SK-N-SH (cell line): ENCODE results near the gene PEX26. TPM values are rescaled to one million over a fixed set of nuclear protein-coding genes. Genes with fewer than 3 reads are reported as not detected.

Experiments
- CTCF ChIA-PET: fragments of 300-600, 350-600 bp; formaldehyde crosslinking; extraction: SDS; loops from one replicate; lab custom pipeline; 2021; lab: Yijun Ruan, JAX
- POLR2A ChIA-PET: fragments of 350-600 bp; sonication (Branson Sonifier 250); formaldehyde crosslinking; extraction: SDS; loops from one replicate; lab custom pipeline; 2020; ENCODE audit warnings: antibody characterized with exemption, inconsistent platforms; lab: Yijun Ruan, JAX
- DNase-seq: peaks from one replicate; pipeline ENCODE4 v3.0.0; 2012
- H2AFZ ChIP-seq: fragments of 200-600 bp; sonication (generic); 2 replicates; pipeline ENCODE4 v1.8.1; 2016; ENCODE audit warnings: antibody characterized with exemption, mild to moderate bottlenecking, low read depth
- H3F3A ChIP-seq: fragments of 200-600 bp; sonication (generic); replicated peaks from 2 replicates; pipeline ENCODE3; 2016; ENCODE audit warnings: antibody characterized with exemption, mild to moderate bottlenecking; ENCODE audit not compliant: insufficient read depth
- H3K27ac ChIP-seq, 2 experiments: fragments of 200-500 bp in 1 of 2; fragments of 200-600 bp in 1 of 2; sonication (Bioruptor generic) in 1 of 2; sonication (generic), shearing (Covaris generic) in 1 of 2; 2 replicates each; pipeline versions ENCODE4 v1.5.1 to v1.6.1; 2014 to 2016; ENCODE audit warnings: low read depth in 2 of 2, inconsistent platforms in 1 of 2, low read length in 1 of 2, mild to moderate bottlenecking in 1 of 2, mixed read lengths in 1 of 2
- H3K27me3 ChIP-seq: fragments of 200-600 bp; sonication (generic), shearing (Covaris generic); 2 replicates; pipeline ENCODE4 v1.6.1; 2016; ENCODE audit warnings: mixed run types; ENCODE audit not compliant: insufficient read depth
- H3K36me3 ChIP-seq, 2 experiments: fragments of 200-500 bp in 1 of 2; fragments of 200-600 bp in 1 of 2; sonication (Bioruptor generic) in 1 of 2; sonication (generic) in 1 of 2; replicated peaks in 1 of 2; 2 replicates each; pipeline versions ENCODE3 to v1.5.1; 2014 to 2016; ENCODE audit warnings: low read length in 1 of 2, mild to moderate bottlenecking in 1 of 2; ENCODE audit not compliant: insufficient read depth in 2 of 2, control insufficient read depth in 1 of 2
- H3K4me1 ChIP-seq, 2 experiments: fragments of 200-500 bp in 1 of 2; fragments of 200-600 bp in 1 of 2; sonication (Bioruptor generic) in 1 of 2; sonication (generic), shearing (Covaris generic) in 1 of 2; 2 replicates each; pipeline versions ENCODE4 v1.5.1 to v1.6.1; 2014 to 2016; ENCODE audit warnings: low read depth in 1 of 2, low read length in 1 of 2, mixed run types in 1 of 2; ENCODE audit not compliant: insufficient read depth in 2 of 2, control insufficient read depth in 1 of 2
- H3K4me2 ChIP-seq: fragments of 200-600 bp; sonication (generic), shearing (Covaris generic); 2 replicates; pipeline ENCODE4 v1.6.1; 2017; ENCODE audit warnings: mixed run types
- H3K4me3 ChIP-seq, 2 experiments: fragments of 200-500 bp in 1 of 2; fragments of 200-600 bp in 1 of 2; sonication (Bioruptor generic) in 1 of 2; sonication (generic), shearing (Covaris generic) in 1 of 2; 2 replicates each; pipeline versions ENCODE4 v1.5.1 to v1.8.1; 2014 to 2016; ENCODE audit warnings: low read depth in 2 of 2, inconsistent platforms in 1 of 2, low read length in 1 of 2, mild to moderate bottlenecking in 1 of 2, mixed read lengths in 1 of 2, moderate library complexity in 1 of 2
- H3K79me2 ChIP-seq: fragments of 200-600 bp; sonication (generic); 2 replicates; pipeline ENCODE4 v1.8.1; 2017; ENCODE audit warnings: mild to moderate bottlenecking; ENCODE audit not compliant: insufficient read depth
- H3K9ac ChIP-seq: fragments of 200-600 bp; sonication (generic); 2 replicates; pipeline ENCODE4 v1.6.1; 2017; ENCODE audit warnings: mixed run types
- H3K9me2 ChIP-seq: fragments of 200-600 bp; sonication (generic); 2 replicates; pipeline ENCODE4 v1.6.1; 2017; ENCODE audit warnings: mixed run types
- H3K9me3 ChIP-seq: fragments of 200-600 bp; sonication (generic); 2 replicates; pipeline ENCODE4 v1.6.1; 2017; ENCODE audit warnings: mixed run types, mild to moderate bottlenecking, moderate library complexity
- H4K20me1 ChIP-seq: fragments of 200-600 bp; sonication (generic); 2 replicates; pipeline ENCODE4 v1.6.1; 2017; ENCODE audit warnings: mild to moderate bottlenecking, mixed run types; ENCODE audit not compliant: insufficient read depth
- CTCF ChIP-seq: fragments of 200-600 bp; sonication (generic); IDR thresholded peaks from 2 replicates; pipeline ENCODE4 v1.6.1; 2017; ENCODE audit warnings: antibody characterized with exemption, mild to moderate bottlenecking, moderate library complexity
- FOSL2 ChIP-seq: IDR thresholded peaks from 2 replicates; pipeline ENCODE4 v1.4.0; 2012; ENCODE audit warnings: low read depth, mild to moderate bottlenecking, moderate library complexity, borderline replicate concordance
- FOXM1 ChIP-seq: IDR thresholded peaks from 2 replicates; pipeline ENCODE4 v1.4.0; 2012; ENCODE audit warnings: low read depth, mild to moderate bottlenecking
- GABPA ChIP-seq: IDR thresholded peaks from 2 replicates; pipeline ENCODE4 v1.4.0; 2012; ENCODE audit warnings: low read depth, mild to moderate bottlenecking
- GATA2 ChIP-seq: sonication (generic); formaldehyde crosslinking; IDR thresholded peaks from 2 replicates; pipeline ENCODE4 v1.5.0; 2020; ENCODE audit warnings: mild to moderate bottlenecking, missing genetic modification reagents
- JUND ChIP-seq: IDR thresholded peaks from 2 replicates; pipeline ENCODE4 v1.4.0; 2012
- MXI1 ChIP-seq: IDR thresholded peaks from 2 replicates; pipeline ENCODE4 v1.6.1; 2012; ENCODE audit warnings: mild to moderate bottlenecking, low read depth, low read length, improper control_type of control experiment
- NRF1 ChIP-seq: IDR thresholded peaks from 2 replicates; pipeline ENCODE4 v1.6.1; 2012; ENCODE audit warnings: low read depth, mild to moderate bottlenecking, low read length
- POLR2AphosphoS5 ChIP-seq: IDR thresholded peaks from 2 replicates; pipeline ENCODE4 v1.6.1; 2012; ENCODE audit warnings: low read depth, low read length
- RCOR1 ChIP-seq: fragments of 150-350 bp; IDR thresholded peaks from 2 replicates; pipeline ENCODE4 v1.6.1; 2017; ENCODE audit warnings: antibody characterized with exemption, low read length
- RFX5 ChIP-seq: IDR thresholded peaks from 2 replicates; pipeline ENCODE4 v1.6.1; 2012; ENCODE audit warnings: mild to moderate bottlenecking, improper control_type of control experiment, low read length
- SIN3A ChIP-seq: IDR thresholded peaks from 2 replicates; pipeline ENCODE4 v1.6.1; 2012; ENCODE audit warnings: low read depth, mild to moderate bottlenecking, low read length, moderate library complexity, borderline replicate concordance
- TEAD4 ChIP-seq: IDR thresholded peaks from 2 replicates; pipeline ENCODE4 v1.4.0; 2012; ENCODE audit warnings: mild to moderate bottlenecking, borderline replicate concordance; ENCODE audit not compliant: insufficient read depth
- USF1 ChIP-seq: IDR thresholded peaks from 2 replicates; pipeline ENCODE4 v1.4.0; 2012; ENCODE audit warnings: low read depth, borderline replicate concordance
- WGBS: methylation state at CpG from one replicate; pipeline ENCODE4 v1.1.6; 2017; ENCODE audit warnings: low lambda C conversion rate; 5-methylcytosine and 5-hydroxymethylcytosine counted together
- polyA plus RNA-seq, 3 experiments: library from polyadenylated mRNA; depleted of rRNA; stranded (reverse); fragments of >200 nt; gene quantifications; 2 replicates each; pipeline ENCODE4 v1.2.3, GENCODE V29; 2012
- TF ChIP-seq, protein P1 (sequence below): IDR thresholded peaks from 2 replicates; pipeline ENCODE4; 2012

Gene PEX26
- polyA plus RNA-seq, 1 of the 3 experiments (the other 2 are of a cell fraction), result 13.0 TPM

- Histone ChIP-seq H3K27me3 (no peaks in the 10 kb centered on the region), H4K20me1 (no peaks in the 10 kb centered on the region), H3K4me2 (no peak overlapping the region), H3K9ac (no peak overlapping the region), H3K27ac (no peak overlapping the region), H3K4me1 (no peaks in the 10 kb centered on the region), H2AFZ (no peak overlapping the region), H3F3A (no peaks in the 10 kb centered on the region), H3K9me3 (no peaks in the 10 kb centered on the region), H3K36me3 (no peaks in the 10 kb centered on the region), H3K4me3 (no peak overlapping the region), H3K9me2 (no peaks in the 10 kb centered on the region), H3K79me2 (no peaks in the 10 kb centered on the region)
- 89% methylated on average over 8 of the region's 8 CpGs for WGBS
- no peak for TF ChIP-seq NRF1
- TF ChIP-seq CTCF, result no peak
- TF ChIP-seq TEAD4, result no peak
- TF ChIP-seq JUND, result no peak
- TF ChIP-seq SIN3A, result no peak
- TF ChIP-seq GATA2, result no peak
- TF ChIP-seq FOSL2, result no peak
- TF ChIP-seq MXI1, result no peak
- TF ChIP-seq GABPA, result no peak
- CTCF ChIA-PET, result no interaction called here
- POLR2A ChIA-PET, result no interaction called here
- DNase-seq, result no peak
Observed at GRCh38 chr22:18130018-18130417, 52.2 kb downstream of the PEX26 start.

- no peak overlapping the region for H3K4me3 ChIP-seq
- ChIA-PET CTCF (interaction anchor here (0.7 kb wide), 1 partner anchor 20 kb away, joined by 4 read pairs; no protein-coding TSS in a partner anchor), POLR2A (no interaction called here)
- H3K9me2 ChIP-seq, result no peaks in the 10 kb centered on the region
- DNase-seq, result no peak
- no peaks in the 10 kb centered on the region for H3K36me3 ChIP-seq
- H3K27ac ChIP-seq, result no peak overlapping the region
- TF ChIP-seq RCOR1, result no peak
- H3K9ac ChIP-seq, result no peak overlapping the region
- H4K20me1 ChIP-seq, result no peaks in the 10 kb centered on the region
- no peak overlapping the region for H2AFZ ChIP-seq
- no peaks in the 10 kb centered on the region for H3K9me3 ChIP-seq
- no peaks in the 10 kb centered on the region for H3F3A ChIP-seq
- no peaks in the 10 kb centered on the region for H3K4me1 ChIP-seq
- no peak overlapping the region for H3K4me2 ChIP-seq
- H3K79me2 ChIP-seq, result no peaks in the 10 kb centered on the region
- no peaks in the 10 kb centered on the region for H3K27me3 ChIP-seq
- 91% methylated on average over 18 of the region's 20 CpGs for WGBS
Observed at GRCh38 chr22:18130699-18131429, 53.1 kb downstream of the PEX26 start.

DNA sequence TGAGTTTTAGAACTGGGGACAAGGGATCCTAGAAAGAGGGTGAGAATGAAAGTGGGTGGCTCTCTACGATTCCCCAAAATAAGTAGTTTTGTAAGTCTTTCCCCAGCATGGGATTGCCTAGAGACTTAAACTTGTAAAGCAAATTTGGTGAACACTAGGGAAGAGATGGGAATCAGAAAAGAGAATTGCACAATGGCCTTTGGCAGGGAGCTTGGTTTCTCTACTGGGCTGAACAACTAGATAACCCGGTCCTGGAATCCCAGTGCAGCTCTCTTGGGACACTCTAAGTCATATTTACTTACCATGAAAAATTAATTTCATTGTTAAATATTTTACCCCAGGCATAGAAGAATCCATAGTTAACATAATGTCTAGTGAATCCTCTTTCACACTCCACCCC lies 55.7 kb downstream of the PEX26 start:
- Histone ChIP-seq H3K4me2 (no peak overlapping the region), H3K36me3 (no peaks in the 10 kb centered on the region), H3F3A (no peaks in the 10 kb centered on the region), H3K4me3 (no peak overlapping the region), H3K9me3 (no peaks in the 10 kb centered on the region), H3K27me3 (no peaks in the 10 kb centered on the region)
- no peak for TF ChIP-seq USF1
- TF ChIP-seq FOSL2, result no peak
- TF ChIP-seq RFX5, result no peak
- TF ChIP-seq FOXM1, result no peak
- TF ChIP-seq, protein P1, sequence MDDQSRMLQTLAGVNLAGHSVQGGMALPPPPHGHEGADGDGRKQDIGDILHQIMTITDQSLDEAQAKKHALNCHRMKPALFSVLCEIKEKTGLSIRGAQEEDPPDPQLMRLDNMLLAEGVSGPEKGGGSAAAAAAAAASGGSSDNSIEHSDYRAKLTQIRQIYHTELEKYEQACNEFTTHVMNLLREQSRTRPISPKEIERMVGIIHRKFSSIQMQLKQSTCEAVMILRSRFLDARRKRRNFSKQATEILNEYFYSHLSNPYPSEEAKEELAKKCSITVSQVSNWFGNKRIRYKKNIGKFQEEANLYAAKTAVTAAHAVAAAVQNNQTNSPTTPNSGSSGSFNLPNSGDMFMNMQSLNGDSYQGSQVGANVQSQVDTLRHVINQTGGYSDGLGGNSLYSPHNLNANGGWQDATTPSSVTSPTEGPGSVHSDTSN, result no peak
- no peak for TF ChIP-seq POLR2AphosphoS5
- TF ChIP-seq, all 33 proteins: peak for 0
- no peaks in the 10 kb centered on the region for H3K9me2 ChIP-seq
- H2AFZ ChIP-seq, result no peak overlapping the region
- CTCF ChIA-PET, result interaction anchor here (0.7 to 1.0 kb wide), 2 partner anchors 13 to 24 kb away, joined by 3 read pairs; no protein-coding TSS in a partner anchor
- H3K9ac ChIP-seq, result no peak overlapping the region
- no peak for DNase-seq
- POLR2A ChIA-PET, result no interaction called here
- H3K79me2 ChIP-seq, result no peaks in the 10 kb centered on the region
- WGBS, result 64% methylated on average over 2 of the region's 2 CpGs
- H3K27ac ChIP-seq, result no peak overlapping the region
- no peaks in the 10 kb centered on the region for H3K4me1 ChIP-seq
- no peaks in the 10 kb centered on the region for H4K20me1 ChIP-seq
